Uterus (tissue), 4 donors: ENCODE measurements around the gene ATG16L1. TPM values are rescaled to one million over a fixed set of nuclear protein-coding genes. Genes with fewer than 3 reads are reported as not detected.

ENCODE experiments used
- DNase-seq, 2 donors: peaks; one replicate each; pipeline ENCODE4 v3.0.0-alpha.2; 2019 to 2020
- H3K27ac ChIP-seq, 2 donors: fragments of 200-600 bp; sonication (generic); 1 replicate in 1 of 2; 2 replicates in 1 of 2; pipeline ENCODE4 v1.5.1; 2016 to 2018
- H3K27me3 ChIP-seq, 2 donors: fragments of 200-600 bp; sonication (generic); one replicate each; pipeline ENCODE4 v1.5.1; 2018 to 2019; ENCODE audit warnings: control low read depth in 1 of 2
- H3K36me3 ChIP-seq, 2 donors: fragments of 200-600 bp; sonication (generic); one replicate each; pipeline ENCODE4 v1.5.1; 2019; ENCODE audit warnings: control low read depth in 1 of 2
- H3K4me1 ChIP-seq, 2 donors: fragments of 200-600 bp; sonication (generic); one replicate each; pipeline ENCODE4 v1.5.1; 2018 to 2019; ENCODE audit warnings: control low read depth in 1 of 2
- H3K4me3 ChIP-seq, 2 donors: fragments of 200-600 bp; sonication (generic); 1 replicate in 1 of 2; 2 replicates in 1 of 2; pipeline ENCODE4 v1.5.1; 2018 to 2019; ENCODE audit warnings: mild to moderate bottlenecking in 1 of 2
- H3K9me3 ChIP-seq, 2 donors: fragments of 200-600 bp; sonication (generic); one replicate each; pipeline ENCODE4 v1.5.1; 2019; ENCODE audit warnings: control low read depth in 1 of 2
- POLR2A ChIP-seq, 2 donors: fragments of 450-650 bp; IDR thresholded peaks; one replicate each; pipeline ENCODE4 v1.6.1; 2016; ENCODE audit warnings: antibody characterized with exemption in 2 of 2, mild to moderate bottlenecking in 1 of 2, moderate library complexity in 1 of 2
- intact Hi-C: fragments of 100-400 bp; cut with DNase I; formaldehyde crosslinking; loops from one replicate; pipeline ENCODE4 v1.15.1; 2023; ENCODE audit warnings: low total_unique reads
- total RNA-seq, 4 donors: library from RNA; depleted of rRNA in 3 of 4; stranded (reverse); fragments of >200 nt in 3 of 4; gene quantifications; one replicate each; pipeline versions ENCODE4 v1.1.0 to v1.2.4, GENCODE V29; 2014 to 2023
- TF ChIP-seq, protein P1 (sequence below), 4 experiments: fragments of 200-600 bp in 2 of 4; fragments of 450-650 bp in 2 of 4; sonication (generic) in 2 of 4; IDR thresholded peaks; one replicate each; pipeline ENCODE4 v1.5.1; 2016 to 2019; ENCODE audit warnings: antibody characterized with exemption in 4 of 4, mild to moderate bottlenecking in 2 of 4, moderate library complexity in 1 of 4
- donor health status: DM: yes; HTN: yes; CAD: no.

ATG16L1 gene
- total RNA-seq, 4 donors from 2014 or later = 26.2 to 42.9 (median 31.9) TPM

DNA sequence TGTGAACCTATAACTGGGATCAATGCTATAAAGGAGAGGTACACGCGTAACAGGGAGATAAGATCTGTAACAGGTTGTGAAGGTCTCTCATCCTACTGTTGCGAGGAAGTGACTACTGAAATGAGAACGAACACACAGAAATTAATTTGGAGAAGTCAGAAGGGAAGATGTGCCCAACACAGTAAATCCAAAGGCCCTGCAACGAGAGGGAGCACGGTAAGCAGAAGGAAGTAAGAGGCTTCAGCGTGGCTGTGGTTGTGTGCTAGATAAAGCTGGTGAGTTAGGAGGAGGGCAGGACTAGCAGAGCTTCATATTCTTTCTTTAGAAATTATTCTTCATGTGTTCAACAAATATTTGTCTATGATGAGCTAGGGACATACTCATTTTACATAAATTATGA lies 2.5 kb upstream of the ATG16L1 start:
- H3K27ac ChIP-seq = no peak overlapping the region
- H3K4me1 ChIP-seq = peaks cover 4 to 6% of the 10 kb centered on the region in 2 donors
- intact Hi-C loops = no loop called here
- TF ChIP-seq, protein P1, sequence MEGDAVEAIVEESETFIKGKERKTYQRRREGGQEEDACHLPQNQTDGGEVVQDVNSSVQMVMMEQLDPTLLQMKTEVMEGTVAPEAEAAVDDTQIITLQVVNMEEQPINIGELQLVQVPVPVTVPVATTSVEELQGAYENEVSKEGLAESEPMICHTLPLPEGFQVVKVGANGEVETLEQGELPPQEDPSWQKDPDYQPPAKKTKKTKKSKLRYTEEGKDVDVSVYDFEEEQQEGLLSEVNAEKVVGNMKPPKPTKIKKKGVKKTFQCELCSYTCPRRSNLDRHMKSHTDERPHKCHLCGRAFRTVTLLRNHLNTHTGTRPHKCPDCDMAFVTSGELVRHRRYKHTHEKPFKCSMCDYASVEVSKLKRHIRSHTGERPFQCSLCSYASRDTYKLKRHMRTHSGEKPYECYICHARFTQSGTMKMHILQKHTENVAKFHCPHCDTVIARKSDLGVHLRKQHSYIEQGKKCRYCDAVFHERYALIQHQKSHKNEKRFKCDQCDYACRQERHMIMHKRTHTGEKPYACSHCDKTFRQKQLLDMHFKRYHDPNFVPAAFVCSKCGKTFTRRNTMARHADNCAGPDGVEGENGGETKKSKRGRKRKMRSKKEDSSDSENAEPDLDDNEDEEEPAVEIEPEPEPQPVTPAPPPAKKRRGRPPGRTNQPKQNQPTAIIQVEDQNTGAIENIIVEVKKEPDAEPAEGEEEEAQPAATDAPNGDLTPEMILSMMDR (IDR thresholded peaks at IDR 0.05) = no peak
- no peak for TF ChIP-seq POLR2A (IDR thresholded peaks at IDR 0.05)
- no peak overlapping the region for H3K4me3 ChIP-seq
- H3K27me3 ChIP-seq = no peaks in the 10 kb centered on the region
- no peak for DNase-seq
- H3K9me3 ChIP-seq = no peaks in the 10 kb centered on the region
- peaks cover 0 to 2% of the 10 kb centered on the region in 2 donors for H3K36me3 ChIP-seq

DNA sequence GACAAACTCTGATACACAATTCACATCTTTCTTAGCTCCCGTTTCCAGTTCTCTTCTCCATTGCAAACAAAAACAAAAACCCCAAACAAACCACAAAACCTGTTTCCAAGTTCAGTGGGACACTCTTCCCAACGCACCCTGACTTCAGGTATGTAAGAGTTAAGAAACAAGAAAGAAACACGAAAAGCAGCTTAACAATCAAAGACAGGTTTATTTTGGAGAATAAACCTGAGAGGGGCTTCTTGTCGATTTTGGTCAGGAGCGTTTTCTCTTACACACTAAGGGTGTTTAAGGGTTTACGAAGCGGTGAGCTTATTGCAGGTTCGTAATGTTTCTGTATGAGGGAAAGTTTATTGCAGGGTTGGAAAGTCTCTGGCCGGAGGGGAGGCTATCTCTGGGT lies 905 bp upstream of the ATG16L1 start:
- TF ChIP-seq, protein P1 (IDR thresholded peaks at IDR 0.05) = no peak
- TF ChIP-seq POLR2A (IDR thresholded peaks at IDR 0.05) = no peak
- Histone ChIP-seq H3K27ac (no peak overlapping the region), H3K4me3 (no peak overlapping the region), H3K9me3 (no peaks in the 10 kb centered on the region), H3K4me1 (peaks cover 4 to 6% of the 10 kb centered on the region in 2 donors), H3K27me3 (no peaks in the 10 kb centered on the region), H3K36me3 (peaks cover 0 to 2% of the 10 kb centered on the region in 2 donors)
- no peak for DNase-seq
- intact Hi-C loops = loop anchor here (10.0 kb wide), 1 partner anchor 646 kb away; no protein-coding TSS in a partner anchor

DNA sequence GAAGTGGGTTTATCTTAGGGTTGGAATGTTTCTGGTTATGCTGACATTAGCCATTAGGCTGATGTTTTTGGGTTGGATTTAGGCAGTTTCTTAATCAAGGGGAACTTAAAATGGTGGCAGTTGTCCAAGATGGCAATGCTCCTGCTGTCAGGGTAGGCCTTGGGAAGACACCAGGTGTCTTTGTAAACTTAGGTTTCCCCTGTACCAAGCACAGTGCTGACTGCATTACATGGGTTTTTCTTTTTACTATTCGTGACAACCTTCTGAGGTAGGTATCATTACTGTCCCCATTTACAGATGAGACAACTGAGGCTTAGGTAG lies 528 bp upstream of the ATG16L1 start:
- H3K27me3 ChIP-seq = no peaks in the 10 kb centered on the region
- TF ChIP-seq, protein P1 (IDR thresholded peaks at IDR 0.05) = no peak
- no peak for TF ChIP-seq POLR2A (IDR thresholded peaks at IDR 0.05)
- H3K9me3 ChIP-seq = no peaks in the 10 kb centered on the region
- H3K4me1 ChIP-seq = peaks cover 4 to 6% of the 10 kb centered on the region in 2 donors
- H3K27ac ChIP-seq = peak overlapping the region; percentile 82 to 90
- DNase-seq = no peak
- H3K4me3 ChIP-seq = peak overlapping the region; percentile 87 to 98
- H3K36me3 ChIP-seq = peaks cover 0 to 2% of the 10 kb centered on the region in 2 donors
- intact Hi-C loops = loop anchor here (10.0 kb wide), 1 partner anchor 646 kb away; no protein-coding TSS in a partner anchor

DNA sequence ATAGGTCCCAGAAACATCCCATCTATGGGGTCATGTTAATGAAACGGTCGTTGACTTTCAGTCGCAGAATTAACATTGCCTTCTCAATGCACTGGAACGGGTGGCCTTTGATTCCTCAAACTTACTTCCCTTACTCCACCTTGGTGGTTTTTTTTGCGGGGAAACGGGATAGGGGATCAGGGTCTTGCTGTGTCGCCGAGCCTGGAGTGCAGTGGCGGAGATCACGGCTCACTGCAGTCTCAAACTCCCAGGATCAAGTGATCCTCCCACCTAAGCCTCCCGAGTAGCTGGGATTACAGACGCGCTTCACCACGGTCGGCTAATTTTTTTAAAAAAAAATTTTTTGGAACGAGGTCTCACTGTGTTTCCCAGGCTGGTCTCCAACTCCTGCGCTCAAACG lies 754 bp downstream of the ATG16L1 start:
- intact Hi-C loops = loop anchor here (10.0 kb wide), 1 partner anchor 647 kb away; no protein-coding TSS in a partner anchor
- H3K9me3 ChIP-seq = no peaks in the 10 kb centered on the region
- DNase-seq = no peak
- peaks cover 4 to 6% of the 10 kb centered on the region in 2 donors for H3K4me1 ChIP-seq
- no peak for TF ChIP-seq POLR2A (IDR thresholded peaks at IDR 0.05)
- TF ChIP-seq, protein P1 (IDR thresholded peaks at IDR 0.05) = no peak
- H3K27me3 ChIP-seq = no peaks in the 10 kb centered on the region
- H3K27ac ChIP-seq = peak overlapping the region in 1 of 2 donors; percentile 90
- peaks cover 0 to 2% of the 10 kb centered on the region in 2 donors for H3K36me3 ChIP-seq
- H3K4me3 ChIP-seq = peak overlapping the region; percentile 87 to 98

DNA sequence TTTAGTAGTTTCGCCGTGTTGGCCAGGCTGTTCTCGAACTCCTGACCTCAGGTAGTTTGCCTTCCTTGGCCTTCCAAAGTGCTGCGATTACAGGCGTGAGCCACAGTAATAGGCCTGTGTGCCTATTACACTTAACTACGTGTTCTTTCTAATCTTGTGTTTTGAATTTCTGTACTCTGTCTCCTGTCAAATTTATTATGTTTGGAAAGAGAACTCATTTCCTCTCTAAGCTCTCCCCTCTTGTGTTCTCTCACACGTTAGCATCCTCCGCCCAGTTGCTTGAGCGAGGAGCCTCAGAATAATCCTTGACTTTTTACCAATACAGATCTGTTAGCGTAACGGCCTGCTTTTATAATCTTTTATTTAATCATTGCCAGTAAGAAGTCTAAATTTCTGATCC lies 3.7 kb downstream of the ATG16L1 start:
- H3K27me3 ChIP-seq = no peaks in the 10 kb centered on the region
- H3K4me3 ChIP-seq = no peak overlapping the region
- peak overlapping the region; percentile 62 to 73 for H3K27ac ChIP-seq
- no peaks in the 10 kb centered on the region for H3K9me3 ChIP-seq
- H3K36me3 ChIP-seq = peaks cover 0 to under 1% of the 10 kb centered on the region in 2 donors
- intact Hi-C loops = loop anchor here (10.0 kb wide), 1 partner anchor 650 kb away; no protein-coding TSS in a partner anchor
- DNase-seq = peak in 1 of 2 donors; percentile 22
- TF ChIP-seq POLR2A (IDR thresholded peaks at IDR 0.05) = no peak
- TF ChIP-seq, protein P1 (IDR thresholded peaks at IDR 0.05) = no peak
- peaks cover 4 to 6% of the 10 kb centered on the region in 2 donors for H3K4me1 ChIP-seq
